ENCODE results near the gene BRSK2.

Gene BRSK2

DNA sequence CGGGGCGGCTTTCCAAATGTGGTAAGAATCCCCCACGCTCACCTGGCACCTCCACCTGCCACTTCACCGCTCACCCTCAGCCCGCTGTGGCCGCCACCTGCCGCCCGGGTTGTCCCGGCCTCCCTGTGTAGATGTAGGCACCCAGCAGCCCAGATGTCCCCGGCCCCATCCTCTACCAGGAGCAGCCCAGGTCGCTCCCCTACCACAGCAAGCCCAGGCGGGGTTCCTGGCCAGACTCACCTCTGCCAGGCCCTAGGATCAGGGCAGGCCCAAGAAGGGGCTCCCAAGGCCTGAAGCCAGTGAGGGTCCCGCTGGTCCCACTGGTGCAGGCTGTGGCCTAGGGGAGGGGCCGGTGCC lies 69.5 kb downstream of the BRSK2 start:
- Histone ChIP-seq H3K4ac (ENCODE audit: low read depth, low read length) (no peak overlapping the region), H3K4me3 (ENCODE audit: low read length) (no peak overlapping the region), H3K4me1 (ENCODE audit: control insufficient read depth, low read depth, low read length) (no peaks in the 10 kb centered on the region), H3K4me2 (ENCODE audit: low read length) (no peak overlapping the region), H2BK5ac (ENCODE audit: low read length) (no peak overlapping the region), H4K5ac (ENCODE audit: low read length) (no peak overlapping the region), H3K9ac (ENCODE audit: low read length) (no peak overlapping the region), H2AK5ac (ENCODE audit: low read length) (no peak overlapping the region), H3K79me1 (ENCODE audit: low read length) (no peaks in the 10 kb centered on the region), H3K23ac (ENCODE audit: low read length) (no peak overlapping the region), H2BK120ac (ENCODE audit: low read depth, low read length) (no peak overlapping the region), H3K27me3 (ENCODE audit: insufficient read depth, low read length, poor library complexity) (no peaks in the 10 kb centered on the region), H3K79me2 (ENCODE audit: control insufficient read depth, insufficient read depth, low read length) (no peaks in the 10 kb centered on the region), H3K56ac (ENCODE audit: low read length) (no peak overlapping the region), H3K36me3 (ENCODE audit: control insufficient read depth, insufficient read depth, low read length) (no peaks in the 10 kb centered on the region), H3K18ac (ENCODE audit: low read length) (no peak overlapping the region), H2BK15ac (replicated peaks; ENCODE audit: low read depth) (no peak overlapping the region), H3K27ac (ENCODE audit: low read depth, low read length) (no peak overlapping the region), H4K8ac (ENCODE audit: low read depth, low read length) (no peak overlapping the region)
- WGBS (ENCODE audit: extremely low coverage, insufficient coverage, low lambda C conversion rate) = no CpG with 5 or more reads among the region's 14 CpGs
- DNase-seq = no peak

GRCh38 chr11:1459764-1460395 lies 70.1 kb downstream of the BRSK2 start:
- Histone ChIP-seq H2BK5ac (ENCODE audit: low read length) (no peak overlapping the region), H4K8ac (ENCODE audit: low read depth, low read length) (no peak overlapping the region), H4K5ac (ENCODE audit: low read length) (no peak overlapping the region), H3K79me1 (ENCODE audit: low read length) (no peaks in the 10 kb centered on the region), H2BK15ac (replicated peaks; ENCODE audit: low read depth) (no peak overlapping the region), H3K9ac (ENCODE audit: low read length) (no peak overlapping the region), H3K27ac (ENCODE audit: low read depth, low read length) (no peak overlapping the region), H3K56ac (ENCODE audit: low read length) (no peak overlapping the region), H3K36me3 (ENCODE audit: control insufficient read depth, insufficient read depth, low read length) (no peaks in the 10 kb centered on the region), H3K23ac (ENCODE audit: low read length) (no peak overlapping the region), H3K79me2 (ENCODE audit: control insufficient read depth, insufficient read depth, low read length) (no peaks in the 10 kb centered on the region), H3K4me3 (ENCODE audit: low read length) (no peak overlapping the region), H3K4ac (ENCODE audit: low read depth, low read length) (no peak overlapping the region), H3K18ac (ENCODE audit: low read length) (no peak overlapping the region), H2BK120ac (ENCODE audit: low read depth, low read length) (no peak overlapping the region), H2AK5ac (ENCODE audit: low read length) (no peak overlapping the region), H3K4me2 (ENCODE audit: low read length) (no peak overlapping the region), H3K4me1 (ENCODE audit: control insufficient read depth, low read depth, low read length) (no peaks in the 10 kb centered on the region), H3K27me3 (ENCODE audit: insufficient read depth, low read length, poor library complexity) (no peaks in the 10 kb centered on the region)
- WGBS (ENCODE audit: extremely low coverage, insufficient coverage, low lambda C conversion rate) = no CpG with 5 or more reads among the region's 29 CpGs
- DNase-seq = no peak

GRCh38 chr11:1460396-1460985 lies 70.8 kb downstream of the BRSK2 start:
- Histone ChIP-seq H2AK5ac (ENCODE audit: low read length) (no peak overlapping the region), H3K79me1 (ENCODE audit: low read length) (no peaks in the 10 kb centered on the region), H3K36me3 (ENCODE audit: control insufficient read depth, insufficient read depth, low read length) (no peaks in the 10 kb centered on the region), H3K27ac (ENCODE audit: low read depth, low read length) (no peak overlapping the region), H3K23ac (ENCODE audit: low read length) (no peak overlapping the region), H2BK120ac (ENCODE audit: low read depth, low read length) (no peak overlapping the region), H3K18ac (ENCODE audit: low read length) (no peak overlapping the region), H4K5ac (ENCODE audit: low read length) (no peak overlapping the region), H4K8ac (ENCODE audit: low read depth, low read length) (no peak overlapping the region), H3K4me1 (ENCODE audit: control insufficient read depth, low read depth, low read length) (no peaks in the 10 kb centered on the region), H3K4ac (ENCODE audit: low read depth, low read length) (no peak overlapping the region), H3K27me3 (ENCODE audit: insufficient read depth, low read length, poor library complexity) (no peaks in the 10 kb centered on the region), H3K79me2 (ENCODE audit: control insufficient read depth, insufficient read depth, low read length) (no peaks in the 10 kb centered on the region), H3K56ac (ENCODE audit: low read length) (no peak overlapping the region), H3K4me2 (ENCODE audit: low read length) (no peak overlapping the region), H3K9ac (ENCODE audit: low read length) (no peak overlapping the region), H3K4me3 (ENCODE audit: low read length) (no peak overlapping the region), H2BK15ac (replicated peaks; ENCODE audit: low read depth) (no peak overlapping the region), H2BK5ac (ENCODE audit: low read length) (no peak overlapping the region)
- WGBS (ENCODE audit: extremely low coverage, insufficient coverage, low lambda C conversion rate) = no CpG with 5 or more reads among the region's 44 CpGs
- DNase-seq = no peak

- no peaks in the 10 kb centered on the region for H3K27me3 ChIP-seq (ENCODE audit: insufficient read depth, low read length, poor library complexity)
Observed at GRCh38 chr11:1460986-1461825, 71.5 kb downstream of the BRSK2 start.

GRCh38 chr11:1461826-1462697 lies 72.3 kb downstream of the BRSK2 start:
- Histone ChIP-seq H3K4ac (ENCODE audit: low read depth, low read length) (no peak overlapping the region), H3K79me1 (ENCODE audit: low read length) (no peaks in the 10 kb centered on the region), H2BK120ac (ENCODE audit: low read depth, low read length) (no peak overlapping the region), H3K18ac (ENCODE audit: low read length) (no peak overlapping the region), H2AK5ac (ENCODE audit: low read length) (no peak overlapping the region), H4K8ac (ENCODE audit: low read depth, low read length) (no peak overlapping the region), H3K4me2 (ENCODE audit: low read length) (no peak overlapping the region), H2BK15ac (replicated peaks; ENCODE audit: low read depth) (no peak overlapping the region), H3K27ac (ENCODE audit: low read depth, low read length) (no peak overlapping the region), H3K4me1 (ENCODE audit: control insufficient read depth, low read depth, low read length) (no peaks in the 10 kb centered on the region), H3K23ac (ENCODE audit: low read length) (no peak overlapping the region), H3K79me2 (ENCODE audit: control insufficient read depth, insufficient read depth, low read length) (no peaks in the 10 kb centered on the region), H3K4me3 (ENCODE audit: low read length) (no peak overlapping the region), H2BK5ac (ENCODE audit: low read length) (no peak overlapping the region), H3K27me3 (ENCODE audit: insufficient read depth, low read length, poor library complexity) (no peaks in the 10 kb centered on the region), H3K56ac (ENCODE audit: low read length) (no peak overlapping the region), H3K9ac (ENCODE audit: low read length) (no peak overlapping the region), H4K5ac (ENCODE audit: low read length) (no peak overlapping the region), H3K36me3 (ENCODE audit: control insufficient read depth, insufficient read depth, low read length) (no peaks in the 10 kb centered on the region)
- no CpG with 5 or more reads among the region's 46 CpGs for WGBS (ENCODE audit: extremely low coverage, insufficient coverage, low lambda C conversion rate)
- no peak for DNase-seq

More at GRCh38 chr11:1460986-1461825, 71.5 kb downstream of the BRSK2 start:
- no peak for DNase-seq
- no peak overlapping the region for H3K4ac ChIP-seq (ENCODE audit: low read depth, low read length)
- H2BK120ac ChIP-seq (ENCODE audit: low read depth, low read length) = no peak overlapping the region
- H3K27ac ChIP-seq (ENCODE audit: low read depth, low read length) = no peak overlapping the region
- no CpG with 5 or more reads among the region's 50 CpGs for WGBS (ENCODE audit: extremely low coverage, insufficient coverage, low lambda C conversion rate)
- H3K79me1 ChIP-seq (ENCODE audit: low read length) = no peaks in the 10 kb centered on the region
- H3K79me2 ChIP-seq (ENCODE audit: control insufficient read depth, insufficient read depth, low read length) = no peaks in the 10 kb centered on the region
- H2BK5ac ChIP-seq (ENCODE audit: low read length) = no peak overlapping the region
- no peak overlapping the region for H2BK15ac ChIP-seq (replicated peaks; ENCODE audit: low read depth)
- no peaks in the 10 kb centered on the region for H3K4me1 ChIP-seq (ENCODE audit: control insufficient read depth, low read depth, low read length)
- H3K18ac ChIP-seq (ENCODE audit: low read length) = no peak overlapping the region
- no peak overlapping the region for H3K56ac ChIP-seq (ENCODE audit: low read length)
- no peak overlapping the region for H3K4me3 ChIP-seq (ENCODE audit: low read length)
- H3K23ac ChIP-seq (ENCODE audit: low read length) = no peak overlapping the region
- H3K4me2 ChIP-seq (ENCODE audit: low read length) = no peak overlapping the region
- no peak overlapping the region for H4K5ac ChIP-seq (ENCODE audit: low read length)
- no peaks in the 10 kb centered on the region for H3K36me3 ChIP-seq (ENCODE audit: control insufficient read depth, insufficient read depth, low read length)
- H2AK5ac ChIP-seq (ENCODE audit: low read length) = no peak overlapping the region
- no peak overlapping the region for H3K9ac ChIP-seq (ENCODE audit: low read length)
- H4K8ac ChIP-seq (ENCODE audit: low read depth, low read length) = no peak overlapping the region

All from mesendoderm (in vitro differentiated cells).